Fibroblast of lung (primary cell): ENCODE measurements around the gene PRKAR1A. TPM values are rescaled to one million over a fixed set of nuclear protein-coding genes. Genes with fewer than 3 reads are reported as not detected.

Experiments used
- DNase-seq, 2 donors: peaks; one replicate each; pipeline versions ENCODE4 v3.0.0 to v3.0.0-alpha.2; 2010; ENCODE audit warnings: low read depth in 2 of 2
- H2AFZ ChIP-seq: 2 replicates; pipeline ENCODE4 v1.5.1; 2012; ENCODE audit warnings: low read length, control low read depth, inconsistent platforms
- H3K27ac ChIP-seq: 2 replicates; pipeline ENCODE4 v1.5.1; 2011; ENCODE audit warnings: low read length, control low read depth; ENCODE audit not compliant: insufficient read depth
- H3K27me3 ChIP-seq: 2 replicates; pipeline ENCODE4 v1.5.1; 2011; ENCODE audit warnings: mild to moderate bottlenecking, low read length; ENCODE audit not compliant: control insufficient read depth, insufficient read depth
- H3K36me3 ChIP-seq: 2 replicates; pipeline ENCODE4 v1.5.1; 2011; ENCODE audit warnings: low read length; ENCODE audit not compliant: control insufficient read depth, insufficient read depth
- H3K4me1 ChIP-seq: 2 replicates; pipeline ENCODE4 v1.5.1; 2011; ENCODE audit warnings: low read length; ENCODE audit not compliant: control insufficient read depth, insufficient read depth; ENCODE audit errors: extremely low read depth
- H3K4me2 ChIP-seq: 2 replicates; pipeline ENCODE4 v1.5.1; 2011; ENCODE audit warnings: low read length, control low read depth; ENCODE audit not compliant: insufficient read depth; ENCODE audit errors: extremely low read depth
- H3K4me3 ChIP-seq, 4 experiments: fragments of 200-600 bp in 1 of 4; sonication (generic) in 1 of 4; replicated peaks in 1 of 4; 2 replicates each; pipeline ENCODE4 v1.5.1; 2011 to 2016; ENCODE audit warnings: low read length in 4 of 4, low read depth in 3 of 4, mild to moderate bottlenecking in 3 of 4, control low read depth in 2 of 4, inconsistent platforms in 1 of 4, mixed read lengths in 1 of 4; ENCODE audit not compliant: insufficient read depth in 1 of 4; ENCODE audit errors: control extremely low read depth in 1 of 4
- H3K79me2 ChIP-seq: 2 replicates; pipeline ENCODE4 v1.5.1; 2012; ENCODE audit warnings: mild to moderate bottlenecking, low read length, inconsistent platforms; ENCODE audit not compliant: control insufficient read depth, insufficient read depth
- H3K9ac ChIP-seq: 2 replicates; pipeline ENCODE4 v1.5.1; 2011; ENCODE audit warnings: mild to moderate bottlenecking, low read length, control low read depth; ENCODE audit not compliant: insufficient read depth
- H3K9me3 ChIP-seq: 2 replicates; pipeline ENCODE4 v1.5.1; 2012; ENCODE audit warnings: low read depth, low read length; ENCODE audit not compliant: control insufficient read depth, insufficient read depth
- H4K20me1 ChIP-seq: 2 replicates; pipeline ENCODE4 v1.5.1; 2011; ENCODE audit warnings: low read length; ENCODE audit not compliant: control insufficient read depth, insufficient read depth; ENCODE audit errors: extremely low read depth
- CTCF ChIP-seq, 2 donors: IDR thresholded peaks in 1 of 2; conservative IDR thresholded peaks in 1 of 2; 1 replicate in 1 of 2; 2 replicates in 1 of 2; pipeline ENCODE4 v1.5.1; 2011 to 2012; ENCODE audit warnings: low read length in 2 of 2, control low read depth in 1 of 2, inconsistent platforms in 1 of 2, low read depth in 1 of 2, mild to moderate bottlenecking in 1 of 2
- EZH2 ChIP-seq: IDR thresholded peaks from 2 replicates; pipeline ENCODE4 v1.5.1; 2012; ENCODE audit warnings: low read length, control low read depth, mild to moderate bottlenecking; ENCODE audit errors: missing control alignments
- polyA plus RNA-seq, 2 donors: library from polyadenylated mRNA; depleted of rRNA in 1 of 2; stranded (reverse) in 1 of 2; unstranded in 1 of 2; fragments of >200 nt; gene quantifications; 2 replicates each; pipeline ENCODE4 v1.2.1, GENCODE V29; 2011 to 2012; ENCODE audit warnings: missing spikeins in 1 of 2
- total RNA-seq: library from RNA; depleted of rRNA; stranded (reverse); fragments of >200 nt; gene quantifications from 2 replicates; pipeline ENCODE4 v1.2.1, GENCODE V29; 2014

The PRKAR1A gene
- total and polyA plus RNA-seq, 2 donors (not counting 1 experiment from before 2014, with no cell fraction given): 285 to 290 TPM

DNA sequence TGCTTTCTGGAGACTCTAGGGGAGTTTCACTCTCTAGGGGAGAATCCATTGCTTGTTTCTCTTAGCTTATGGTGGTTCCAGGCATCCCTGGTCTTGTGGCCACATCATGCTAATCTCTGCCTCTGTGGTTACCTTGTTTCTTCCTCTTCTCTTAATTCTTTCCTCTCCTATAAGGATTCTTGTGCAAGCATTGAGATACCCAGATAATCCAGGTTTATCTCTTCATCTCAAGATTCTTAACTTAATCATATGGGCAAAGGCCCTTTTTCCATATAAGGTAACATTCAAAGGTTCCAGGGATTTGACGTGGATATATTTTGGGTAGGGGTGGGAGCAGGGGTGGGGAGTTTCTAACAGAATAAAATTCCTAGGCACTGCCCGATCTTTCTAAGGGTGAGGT is 56.4 kb downstream of the PRKAR1A start:
- TF ChIP-seq EZH2: no peak
- no peak for TF ChIP-seq CTCF (conservative IDR thresholded peaks at IDR 0.05 in 1 of 2, IDR thresholded peaks at IDR 0.05 in 1 of 2; ENCODE audit: low read depth in 1 of 2, low read length in 2 of 2)
- Histone ChIP-seq H3K36me3 (no peaks in the 10 kb centered on the region), H3K4me1 (no peaks in the 10 kb centered on the region), H2AFZ (no peak overlapping the region), H3K9me3 (no peaks in the 10 kb centered on the region), H4K20me1 (no peaks in the 10 kb centered on the region), H3K4me2 (no peak overlapping the region), H3K4me3 (no peak overlapping the region), H3K27me3 (no peaks in the 10 kb centered on the region), H3K9ac (no peak overlapping the region), H3K27ac (no peak overlapping the region), H3K79me2 (no peaks in the 10 kb centered on the region)
- DNase-seq: no peak

- no peak overlapping the region for H2AFZ ChIP-seq
- no peaks in the 10 kb centered on the region for H3K79me2 ChIP-seq
- H3K4me2 ChIP-seq: no peak overlapping the region
- no peak for DNase-seq
- H4K20me1 ChIP-seq: no peaks in the 10 kb centered on the region
- H3K9me3 ChIP-seq: no peaks in the 10 kb centered on the region
- no peak overlapping the region for H3K27ac ChIP-seq
- H3K9ac ChIP-seq: no peak overlapping the region
- no peaks in the 10 kb centered on the region for H3K4me1 ChIP-seq
- no peaks in the 10 kb centered on the region for H3K27me3 ChIP-seq
- H3K36me3 ChIP-seq: no peaks in the 10 kb centered on the region
- H3K4me3 ChIP-seq: no peak overlapping the region
- TF ChIP-seq CTCF (conservative IDR thresholded peaks at IDR 0.05 in 1 of 2, IDR thresholded peaks at IDR 0.05 in 1 of 2; ENCODE audit: low read depth in 1 of 2, low read length in 2 of 2) (no peak), EZH2 (no peak)
Observed at GRCh38 chr17:68569346-68569745, 57.1 kb downstream of the PRKAR1A start.

- DNase-seq: no peak
Observed at GRCh38 chr17:68570526-68570925, 58.3 kb downstream of the PRKAR1A start.

More at GRCh38 chr17:68570526-68570925, 58.3 kb downstream of the PRKAR1A start:
- no peak overlapping the region for H3K27ac ChIP-seq
- no peaks in the 10 kb centered on the region for H3K4me1 ChIP-seq
- H3K36me3 ChIP-seq: no peaks in the 10 kb centered on the region
- no peak for TF ChIP-seq EZH2
- TF ChIP-seq CTCF (conservative IDR thresholded peaks at IDR 0.05 in 1 of 2, IDR thresholded peaks at IDR 0.05 in 1 of 2; ENCODE audit: low read depth in 1 of 2, low read length in 2 of 2): no peak
- H4K20me1 ChIP-seq: no peaks in the 10 kb centered on the region
- no peak overlapping the region for H3K4me2 ChIP-seq
- no peak overlapping the region for H3K9ac ChIP-seq
- no peaks in the 10 kb centered on the region for H3K27me3 ChIP-seq
- no peak overlapping the region for H2AFZ ChIP-seq
- no peaks in the 10 kb centered on the region for H3K9me3 ChIP-seq
- H3K79me2 ChIP-seq: no peaks in the 10 kb centered on the region
- no peak overlapping the region for H3K4me3 ChIP-seq
